ENCODE data around the gene USP10. TPM values are rescaled to one million over a fixed set of nuclear protein-coding genes. Genes with fewer than 3 reads are reported as not detected.

Gene USP10
- polyA plus RNA-seq, 1 experiment, result 55.1 TPM

DNA sequence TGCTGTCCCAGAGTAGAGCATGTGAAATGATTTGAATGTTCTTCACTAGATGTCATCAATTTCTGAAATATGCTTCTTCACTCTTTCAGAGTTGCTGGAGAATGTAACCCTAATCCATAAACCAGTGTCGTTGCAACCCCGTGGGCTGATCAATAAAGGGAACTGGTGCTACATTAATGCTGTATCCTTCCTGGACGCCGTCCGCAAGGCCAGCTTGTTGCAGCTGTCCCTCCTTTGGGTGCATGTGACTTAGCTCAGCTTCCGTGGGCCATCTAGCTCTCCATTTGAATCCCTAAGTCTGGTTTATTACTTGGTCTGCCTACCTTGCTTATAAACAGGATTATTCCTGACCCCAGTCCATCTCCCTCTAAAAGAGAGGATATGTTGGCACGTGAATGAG is 58.8 kb downstream of the USP10 start:
- ChIA-PET POLR2A (no interaction called here), CTCF (interaction anchor here (0.7 to 7.2 kb wide), 4 partner anchors 167 to 213 kb away, joined by 4 to 26 read pairs (median 8); no protein-coding TSS in a partner anchor)
- DNase-seq (ENCODE audit: low read depth), result no peak
- H3K27me3 ChIP-seq (ENCODE audit: control insufficient read depth, insufficient read depth, low read length), result no peaks in the 10 kb centered on the region
- TF ChIP-seq, protein P1, sequence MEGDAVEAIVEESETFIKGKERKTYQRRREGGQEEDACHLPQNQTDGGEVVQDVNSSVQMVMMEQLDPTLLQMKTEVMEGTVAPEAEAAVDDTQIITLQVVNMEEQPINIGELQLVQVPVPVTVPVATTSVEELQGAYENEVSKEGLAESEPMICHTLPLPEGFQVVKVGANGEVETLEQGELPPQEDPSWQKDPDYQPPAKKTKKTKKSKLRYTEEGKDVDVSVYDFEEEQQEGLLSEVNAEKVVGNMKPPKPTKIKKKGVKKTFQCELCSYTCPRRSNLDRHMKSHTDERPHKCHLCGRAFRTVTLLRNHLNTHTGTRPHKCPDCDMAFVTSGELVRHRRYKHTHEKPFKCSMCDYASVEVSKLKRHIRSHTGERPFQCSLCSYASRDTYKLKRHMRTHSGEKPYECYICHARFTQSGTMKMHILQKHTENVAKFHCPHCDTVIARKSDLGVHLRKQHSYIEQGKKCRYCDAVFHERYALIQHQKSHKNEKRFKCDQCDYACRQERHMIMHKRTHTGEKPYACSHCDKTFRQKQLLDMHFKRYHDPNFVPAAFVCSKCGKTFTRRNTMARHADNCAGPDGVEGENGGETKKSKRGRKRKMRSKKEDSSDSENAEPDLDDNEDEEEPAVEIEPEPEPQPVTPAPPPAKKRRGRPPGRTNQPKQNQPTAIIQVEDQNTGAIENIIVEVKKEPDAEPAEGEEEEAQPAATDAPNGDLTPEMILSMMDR (IDR thresholded peaks at IDR 0.05; ENCODE audit: insufficient read depth, low read depth, low read length), result no peak
- peaks cover 8% of the 10 kb centered on the region for H3K36me3 ChIP-seq (ENCODE audit: control insufficient read depth, insufficient read depth, low read length)
- no peak overlapping the region for H3K4me3 ChIP-seq (ENCODE audit: low read depth, low read length)

GRCh38 chr16:84759061-84759460 is 59.3 kb downstream of the USP10 start:
- no peak for DNase-seq (ENCODE audit: low read depth)
- H3K36me3 ChIP-seq (ENCODE audit: control insufficient read depth, insufficient read depth, low read length), result peaks cover 10% of the 10 kb centered on the region
- no peak overlapping the region for H3K4me3 ChIP-seq (ENCODE audit: low read depth, low read length)
- TF ChIP-seq, protein P1 (IDR thresholded peaks at IDR 0.05; ENCODE audit: insufficient read depth, low read depth, low read length), result no peak
- no peaks in the 10 kb centered on the region for H3K27me3 ChIP-seq (ENCODE audit: control insufficient read depth, insufficient read depth, low read length)
- POLR2A ChIA-PET, result no interaction called here
- CTCF ChIA-PET, result interaction anchor here (0.7 to 7.2 kb wide), 5 partner anchors 166 to 212 kb away, joined by 4 to 26 read pairs (median 4); no protein-coding TSS in a partner anchor

GRCh38 chr16:84759906-84760305 is 60.1 kb downstream of the USP10 start:
- ChIA-PET CTCF (interaction anchor here (1.2 to 7.2 kb wide), 4 partner anchors 21 to 211 kb away, joined by 4 to 26 read pairs (median 8); no protein-coding TSS in a partner anchor), POLR2A (interaction anchor here (0.6 kb wide), 1 partner anchor 19 kb away, joined by 3 read pairs; no protein-coding TSS in a partner anchor)
- TF ChIP-seq, protein P1 (IDR thresholded peaks at IDR 0.05; ENCODE audit: insufficient read depth, low read depth, low read length), result no peak
- Histone ChIP-seq H3K27me3 (ENCODE audit: control insufficient read depth, insufficient read depth, low read length) (no peaks in the 10 kb centered on the region), H3K4me3 (ENCODE audit: low read depth, low read length) (no peak overlapping the region), H3K36me3 (ENCODE audit: control insufficient read depth, insufficient read depth, low read length) (peaks cover 13% of the 10 kb centered on the region)
- no peak for DNase-seq (ENCODE audit: low read depth)

GRCh38 chr16:84761448-84762368 is 61.9 kb downstream of the USP10 start:
- Histone ChIP-seq H3K27me3 (ENCODE audit: control insufficient read depth, insufficient read depth, low read length) (no peaks in the 10 kb centered on the region), H3K36me3 (ENCODE audit: control insufficient read depth, insufficient read depth, low read length) (peaks cover 15% of the 10 kb centered on the region), H3K4me3 (ENCODE audit: low read depth, low read length) (no peak overlapping the region)
- ChIA-PET POLR2A (no interaction called here), CTCF (interaction anchor here (1.1 to 7.2 kb wide), 3 partner anchors 191 to 217 kb away, joined by 3 to 26 read pairs (median 4); no protein-coding TSS in a partner anchor)
- DNase-seq (ENCODE audit: low read depth), result no peak
- TF ChIP-seq, protein P1 (IDR thresholded peaks at IDR 0.05; ENCODE audit: insufficient read depth, low read depth, low read length), result no peak

- Histone ChIP-seq H3K27me3 (ENCODE audit: control insufficient read depth, insufficient read depth, low read length) (no peaks in the 10 kb centered on the region), H3K4me3 (ENCODE audit: low read depth, low read length) (no peak overlapping the region), H3K36me3 (ENCODE audit: control insufficient read depth, insufficient read depth, low read length) (peaks cover 15% of the 10 kb centered on the region)
- TF ChIP-seq, protein P1 (IDR thresholded peaks at IDR 0.05; ENCODE audit: insufficient read depth, low read depth, low read length), result no peak
- ChIA-PET CTCF (interaction anchor here (0.6 to 7.2 kb wide), 4 partner anchors 10 to 1540 kb away, joined by 3 to 26 read pairs (median 3); no protein-coding TSS in a partner anchor), POLR2A (no interaction called here)
- no peak for DNase-seq (ENCODE audit: low read depth)
These were observed 63.4 kb downstream of the USP10 start for GRCh38 chr16:84763164-84763563.
